ENCODE results near the gene NLRX1.
A peak's percentile ranks its signal among the peaks of the same experiment; 100 is the strongest.
"Not testable (repeated sequence)": the region's sequence is repeated elsewhere in the genome, so short reads cannot be mapped to it uniquely, and the experiment has no call there.

Gene NLRX1

GRCh38 chr11:119167077-119167458, 1.5 kb upstream of the NLRX1 start:
- WGBS, 2 donors (ENCODE audit: extremely low coverage in 2 of 2, insufficient read length in 2 of 2, insufficient replicate concordance in 1 of 2), result no CpG with 5 or more reads among the region's 10 CpGs
- not testable (repeated sequence) for H3K4me1 ChIP-seq (ENCODE audit: control insufficient read depth in 2 of 2, insufficient read depth in 1 of 2, low read depth in 1 of 2, low read length in 2 of 2); H2BK15ac ChIP-seq (ENCODE audit: low read length); H3K9me3 ChIP-seq (replicated peaks in 1 of 2; ENCODE audit: control insufficient read depth in 2 of 2, insufficient read depth in 1 of 2, low read depth in 1 of 2, low read length in 2 of 2); H3K36me3 ChIP-seq (replicated peaks in 1 of 2; ENCODE audit: control insufficient read depth in 2 of 2, insufficient read depth in 2 of 2, low read length in 2 of 2); H4K8ac ChIP-seq (ENCODE audit: low read depth, low read length); H3K4me2 ChIP-seq (ENCODE audit: insufficient read depth, low read length, poor library complexity, severe bottlenecking); H3K4ac ChIP-seq (ENCODE audit: low read length); H2BK5ac ChIP-seq (ENCODE audit: low read length); H2BK12ac ChIP-seq (ENCODE audit: low read length); H4K91ac ChIP-seq (ENCODE audit: low read depth, low read length, poor library complexity); DNase-seq (ENCODE audit: low spot score); H3K14ac ChIP-seq (ENCODE audit: low read length); H2BK120ac ChIP-seq (ENCODE audit: low read depth, low read length); H3K27ac ChIP-seq (replicated peaks; ENCODE audit: low read length); H3K4me3 ChIP-seq (ENCODE audit: low read length in 2 of 2); H3K9ac ChIP-seq (ENCODE audit: low read depth, low read length, poor library complexity); H3K18ac ChIP-seq (ENCODE audit: low read length); H2AK5ac ChIP-seq (ENCODE audit: low read depth, low read length); H3K23ac ChIP-seq (ENCODE audit: low read depth, low read length, poor library complexity); H3K79me1 ChIP-seq (ENCODE audit: low read depth, low read length); H2AFZ ChIP-seq (ENCODE audit: low read length)
- H3K27me3 ChIP-seq (ENCODE audit: control insufficient read depth in 3 of 3, insufficient read depth in 3 of 3, low read depth in 1 of 3, low read length in 3 of 3), result peaks cover 0 to 39% (median 0%) of the 10 kb centered on the region in 3 experiments

GRCh38 chr11:119167933-119168332, 592 bp upstream of the NLRX1 start:
- Histone ChIP-seq H2AK5ac (ENCODE audit: low read depth, low read length) (peak overlapping the region; percentile 20), H2BK15ac (ENCODE audit: low read length) (peak overlapping the region; percentile 71), H2BK120ac (ENCODE audit: low read depth, low read length) (peak overlapping the region; percentile 27), H3K4ac (ENCODE audit: low read length) (no peak overlapping the region), H3K36me3 (replicated peaks in 1 of 2; ENCODE audit: control insufficient read depth in 2 of 2, insufficient read depth in 2 of 2, low read length in 2 of 2) (no peaks in the 10 kb centered on the region), H3K14ac (ENCODE audit: low read length) (no peak overlapping the region), H3K79me1 (ENCODE audit: low read depth, low read length) (peaks cover 2% of the 10 kb centered on the region), H3K23ac (ENCODE audit: low read depth, low read length, poor library complexity) (no peak overlapping the region), H3K9me3 (replicated peaks in 1 of 2; ENCODE audit: control insufficient read depth in 2 of 2, insufficient read depth in 1 of 2, low read depth in 1 of 2, low read length in 2 of 2) (no peaks in the 10 kb centered on the region), H3K18ac (ENCODE audit: low read length) (no peak overlapping the region), H3K27me3 (ENCODE audit: control insufficient read depth in 3 of 3, insufficient read depth in 3 of 3, low read depth in 1 of 3, low read length in 3 of 3) (peaks cover 0 to 33% (median 0%) of the 10 kb centered on the region in 3 experiments), H3K4me1 (ENCODE audit: control insufficient read depth in 2 of 2, insufficient read depth in 1 of 2, low read depth in 1 of 2, low read length in 2 of 2) (peaks cover 0 to 3% of the 10 kb centered on the region in 2 donors), H3K4me2 (ENCODE audit: insufficient read depth, low read length, poor library complexity, severe bottlenecking) (no peak overlapping the region), H3K4me3 (ENCODE audit: low read length in 2 of 2) (no peak overlapping the region), H4K8ac (ENCODE audit: low read depth, low read length) (peak overlapping the region; percentile 23), H2BK12ac (ENCODE audit: low read length) (peak overlapping the region; percentile 67), H4K91ac (ENCODE audit: low read depth, low read length, poor library complexity) (no peak overlapping the region), H3K9ac (ENCODE audit: low read depth, low read length, poor library complexity) (no peak overlapping the region), H3K27ac (replicated peaks; ENCODE audit: low read length) (no peak overlapping the region), H2BK5ac (ENCODE audit: low read length) (no peak overlapping the region), H2AFZ (ENCODE audit: low read length) (no peak overlapping the region)
- DNase-seq (ENCODE audit: low spot score), result no peak
- WGBS, 2 donors (ENCODE audit: extremely low coverage in 2 of 2, insufficient read length in 2 of 2, insufficient replicate concordance in 1 of 2), result no CpG with 5 or more reads among the region's 6 CpGs

- Histone ChIP-seq H3K9me3 (replicated peaks in 1 of 2; ENCODE audit: control insufficient read depth in 2 of 2, insufficient read depth in 1 of 2, low read depth in 1 of 2, low read length in 2 of 2) (no peaks in the 10 kb centered on the region), H3K27ac (replicated peaks; ENCODE audit: low read length) (peak overlapping the region; percentile 68), H4K8ac (ENCODE audit: low read depth, low read length) (no peak overlapping the region), H3K9ac (ENCODE audit: low read depth, low read length, poor library complexity) (peak overlapping the region; percentile 91), H3K79me1 (ENCODE audit: low read depth, low read length) (peaks cover 2% of the 10 kb centered on the region), H2BK5ac (ENCODE audit: low read length) (peak overlapping the region; percentile 78), H2AK5ac (ENCODE audit: low read depth, low read length) (no peak overlapping the region), H2BK12ac (ENCODE audit: low read length) (no peak overlapping the region), H3K4me3 (ENCODE audit: low read length in 2 of 2) (peak overlapping the region; percentile 49 to 98), H3K36me3 (replicated peaks in 1 of 2; ENCODE audit: control insufficient read depth in 2 of 2, insufficient read depth in 2 of 2, low read length in 2 of 2) (no peaks in the 10 kb centered on the region), H3K18ac (ENCODE audit: low read length) (peak overlapping the region; percentile 98), H2AFZ (ENCODE audit: low read length) (peak overlapping the region; percentile 87), H3K23ac (ENCODE audit: low read depth, low read length, poor library complexity) (peak overlapping the region; percentile 96), H2BK120ac (ENCODE audit: low read depth, low read length) (no peak overlapping the region), H3K14ac (ENCODE audit: low read length) (no peak overlapping the region), H3K4ac (ENCODE audit: low read length) (no peak overlapping the region), H3K27me3 (ENCODE audit: control insufficient read depth in 3 of 3, insufficient read depth in 3 of 3, low read depth in 1 of 3, low read length in 3 of 3) (peaks cover 0 to 29% (median 0%) of the 10 kb centered on the region in 3 experiments), H3K4me1 (ENCODE audit: control insufficient read depth in 2 of 2, insufficient read depth in 1 of 2, low read depth in 1 of 2, low read length in 2 of 2) (peaks cover 0 to 3% of the 10 kb centered on the region in 2 donors), H4K91ac (ENCODE audit: low read depth, low read length, poor library complexity) (no peak overlapping the region), H3K4me2 (ENCODE audit: insufficient read depth, low read length, poor library complexity, severe bottlenecking) (peak overlapping the region; percentile 66), H2BK15ac (ENCODE audit: low read length) (no peak overlapping the region)
- WGBS, 2 donors (ENCODE audit: extremely low coverage in 2 of 2, insufficient read length in 2 of 2, insufficient replicate concordance in 1 of 2), result no CpG with 5 or more reads among the region's 15 CpGs
- DNase-seq (ENCODE audit: low spot score), result peak; percentile 33
These were observed 776 bp downstream of the NLRX1 start for GRCh38 chr11:119169282-119169719.

GRCh38 chr11:119172513-119172912, 4.0 kb downstream of the NLRX1 start:
- H3K79me1 ChIP-seq (ENCODE audit: low read depth, low read length), result peaks cover 2% of the 10 kb centered on the region
- peak overlapping the region; percentile 30 for H3K9ac ChIP-seq (ENCODE audit: low read depth, low read length, poor library complexity)
- no peak for DNase-seq (ENCODE audit: low spot score)
- H3K4me2 ChIP-seq (ENCODE audit: insufficient read depth, low read length, poor library complexity, severe bottlenecking), result no peak overlapping the region
- H2AK5ac ChIP-seq (ENCODE audit: low read depth, low read length), result no peak overlapping the region
- H3K4me1 ChIP-seq (ENCODE audit: control insufficient read depth in 2 of 2, insufficient read depth in 1 of 2, low read depth in 1 of 2, low read length in 2 of 2), result peaks cover under 1 to 2% of the 10 kb centered on the region in 2 donors
- no peak overlapping the region for H2BK5ac ChIP-seq (ENCODE audit: low read length)
- no peak overlapping the region for H3K14ac ChIP-seq (ENCODE audit: low read length)
- peaks cover 0 to 27% (median 0%) of the 10 kb centered on the region in 3 experiments for H3K27me3 ChIP-seq (ENCODE audit: control insufficient read depth in 3 of 3, insufficient read depth in 3 of 3, low read depth in 1 of 3, low read length in 3 of 3)
- WGBS, 2 donors (ENCODE audit: extremely low coverage in 2 of 2, insufficient read length in 2 of 2, insufficient replicate concordance in 1 of 2), result no CpG with 5 or more reads among the region's 2 CpGs
- no peak overlapping the region for H3K23ac ChIP-seq (ENCODE audit: low read depth, low read length, poor library complexity)
- no peak overlapping the region for H2AFZ ChIP-seq (ENCODE audit: low read length)
- H3K9me3 ChIP-seq (replicated peaks in 1 of 2; ENCODE audit: control insufficient read depth in 2 of 2, insufficient read depth in 1 of 2, low read depth in 1 of 2, low read length in 2 of 2), result no peaks in the 10 kb centered on the region
- peaks cover 0 to 2% of the 10 kb centered on the region in 2 donors for H3K36me3 ChIP-seq (replicated peaks in 1 of 2; ENCODE audit: control insufficient read depth in 2 of 2, insufficient read depth in 2 of 2, low read length in 2 of 2)
- no peak overlapping the region for H4K8ac ChIP-seq (ENCODE audit: low read depth, low read length)
- no peak overlapping the region for H2BK12ac ChIP-seq (ENCODE audit: low read length)
- H3K18ac ChIP-seq (ENCODE audit: low read length), result peak overlapping the region; percentile 9
- H3K4ac ChIP-seq (ENCODE audit: low read length), result no peak overlapping the region
- H3K27ac ChIP-seq (replicated peaks; ENCODE audit: low read length), result no peak overlapping the region
- no peak overlapping the region for H2BK15ac ChIP-seq (ENCODE audit: low read length)
- H3K4me3 ChIP-seq (ENCODE audit: low read length in 2 of 2), result no peak overlapping the region
- no peak overlapping the region for H4K91ac ChIP-seq (ENCODE audit: low read depth, low read length, poor library complexity)
- no peak overlapping the region for H2BK120ac ChIP-seq (ENCODE audit: low read depth, low read length)
